HG03354 (cell line): Measurements from ENCODE around the gene MAPK1.
"Not testable (repeated sequence)": the region's sequence is repeated elsewhere in the genome, so short reads cannot be mapped to it uniquely, and the experiment has no call there.

Source experiments
- ATAC-seq: cut with Tn5 transposase; IDR thresholded peaks from one replicate; pipeline ENCODE4 v1.9.1; 2021; ENCODE audit warnings: mild to moderate bottlenecking; ENCODE audit not compliant: unreplicated experiment, poor library complexity, severe bottlenecking

The MAPK1 gene

GRCh38 chr22:21855676-21856075 lies 11.8 kb downstream of the MAPK1 start:
- no peak for ATAC-seq

GRCh38 chr22:21850660-21851059 lies 16.8 kb downstream of the MAPK1 start:
- ATAC-seq, result no peak

- no peak for ATAC-seq
Measured at GRCh38 chr22:21849489-21849888, 18.0 kb downstream of the MAPK1 start.

DNA sequence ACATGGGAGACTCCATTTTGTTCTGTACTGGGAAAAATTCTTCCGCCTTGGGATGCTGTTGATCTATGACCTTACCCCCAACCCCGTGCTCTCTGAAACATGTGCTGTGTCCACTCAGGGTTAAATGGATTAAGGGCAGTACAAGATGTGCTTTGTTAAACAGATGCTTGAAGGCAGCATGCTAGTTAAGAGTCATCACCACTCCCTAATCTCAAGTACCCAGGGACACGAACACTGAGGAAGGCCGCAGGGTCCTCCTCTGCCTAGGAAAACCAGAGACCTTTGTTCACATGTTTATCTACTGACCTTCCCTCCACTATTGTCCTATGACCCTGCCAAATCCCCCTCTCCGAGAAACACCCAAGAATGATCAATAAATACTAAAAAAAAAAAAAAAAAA lies 19.4 kb downstream of the MAPK1 start:
- not testable (repeated sequence) for ATAC-seq

DNA sequence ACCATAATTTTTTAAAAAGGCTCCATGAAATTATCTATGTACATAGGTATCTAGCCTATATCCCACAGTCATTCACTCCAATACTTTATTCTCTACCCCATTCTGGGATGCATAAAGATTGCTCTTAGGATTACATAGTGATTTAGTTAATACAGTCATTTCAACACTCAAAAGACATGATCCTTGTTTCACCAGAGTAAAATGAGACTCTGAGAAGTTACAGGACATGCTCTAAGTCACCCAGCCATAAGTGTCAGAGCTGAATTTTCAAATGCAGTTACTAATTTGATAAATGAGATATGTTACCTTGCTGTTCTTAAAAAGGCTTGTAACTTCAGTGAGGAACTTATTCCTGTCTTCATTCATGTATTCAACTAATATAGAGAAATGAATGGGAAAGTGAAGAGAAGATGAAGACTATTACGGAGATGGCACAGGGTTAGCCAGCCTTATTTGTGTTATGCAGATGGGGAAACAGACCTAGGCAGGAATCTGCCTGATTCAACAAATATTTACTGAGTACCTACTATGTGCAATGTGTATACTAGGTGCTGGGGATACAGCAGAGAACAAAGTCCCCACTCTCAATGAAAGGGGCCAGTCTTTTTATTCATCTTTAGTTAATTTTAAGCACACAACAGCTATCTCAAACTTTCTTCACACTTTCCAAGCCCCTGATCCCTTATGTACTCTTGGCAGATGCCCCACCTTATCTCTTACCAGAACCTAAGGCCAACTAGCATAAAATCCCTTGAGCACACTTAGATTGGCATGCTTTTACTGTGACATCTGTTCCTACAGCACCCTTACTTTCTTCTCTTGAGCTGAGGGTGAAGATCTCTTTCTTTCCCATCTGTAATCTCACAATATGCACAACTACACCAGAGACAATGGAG lies 21.6 kb downstream of the MAPK1 start:
- ATAC-seq, result no peak

- no peak for ATAC-seq
Measured at GRCh38 chr22:21842946-21843345, 24.5 kb downstream of the MAPK1 start.

GRCh38 chr22:21841422-21841821 lies 26.0 kb downstream of the MAPK1 start:
- ATAC-seq, result no peak

DNA sequence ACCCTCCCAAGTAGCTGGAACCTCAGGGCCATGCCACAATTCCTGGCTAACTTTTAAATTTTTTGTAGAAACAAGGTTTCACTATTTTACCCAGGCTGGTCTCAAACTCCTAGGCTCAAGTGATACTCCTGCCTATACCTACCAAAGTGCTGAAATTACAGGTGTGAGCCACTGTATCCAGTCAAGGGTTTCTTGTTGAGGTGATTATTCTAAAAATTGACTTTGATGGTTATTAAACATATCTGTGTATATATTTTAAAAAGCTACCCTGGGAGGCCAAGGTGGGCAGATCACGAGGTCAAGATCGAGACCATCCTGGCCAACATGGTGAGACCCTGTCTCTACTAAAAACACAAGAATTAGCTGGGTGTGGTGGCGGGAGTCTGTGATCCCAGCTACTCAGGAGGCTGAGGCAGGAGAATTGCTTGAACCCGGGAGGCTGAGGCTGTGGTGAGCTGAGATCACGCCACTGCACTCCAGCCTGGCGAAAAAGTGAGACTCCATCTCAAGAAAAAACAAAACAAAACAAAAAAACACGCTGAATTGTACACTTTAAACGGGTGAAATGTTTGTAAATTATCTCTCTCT lies 27.1 kb downstream of the MAPK1 start:
- no peak for ATAC-seq

- no peak for ATAC-seq
Measured at GRCh38 chr22:21839765-21840140, 27.7 kb downstream of the MAPK1 start.

- ATAC-seq, result not testable (repeated sequence)
Measured at GRCh38 chr22:21839104-21839764, 28.2 kb downstream of the MAPK1 start.

- ATAC-seq, result no peak
Measured at GRCh38 chr22:21837248-21837979, 30.0 kb downstream of the MAPK1 start.

DNA sequence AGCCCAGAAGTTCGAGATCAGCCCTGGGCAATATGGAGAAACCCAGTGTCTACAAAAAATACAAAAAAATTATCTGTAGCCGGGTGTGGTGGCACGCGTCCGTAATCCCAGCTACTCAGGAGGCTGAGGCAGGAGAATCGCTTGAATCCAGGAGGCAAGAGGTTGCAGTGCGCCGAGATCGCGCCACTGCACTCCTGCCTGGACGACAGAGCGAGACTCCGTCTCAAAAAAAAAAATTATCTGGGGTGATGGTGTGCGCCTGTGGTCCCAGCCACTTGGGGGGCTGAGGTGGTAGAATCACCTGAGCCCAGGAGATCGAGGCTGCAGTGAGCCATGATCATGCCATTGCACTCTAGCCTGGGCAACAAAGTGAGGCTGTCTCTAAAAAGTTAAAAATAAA lies 31.0 kb downstream of the MAPK1 start:
- not testable (repeated sequence) for ATAC-seq

GRCh38 chr22:21835378-21835777 lies 32.1 kb downstream of the MAPK1 start:
- no peak for ATAC-seq

- no peak for ATAC-seq
Measured at GRCh38 chr22:21834869-21835268, 32.6 kb downstream of the MAPK1 start.

- ATAC-seq, result no peak
Measured at GRCh38 chr22:21832291-21833290, 34.9 kb downstream of the MAPK1 start.

GRCh38 chr22:21829523-21829922 lies 37.9 kb downstream of the MAPK1 start:
- ATAC-seq, result no peak

- ATAC-seq, result no peak
Measured at GRCh38 chr22:21828268-21828638, 39.2 kb downstream of the MAPK1 start.

- no peak for ATAC-seq
Measured at GRCh38 chr22:21827628-21828267, 39.7 kb downstream of the MAPK1 start.

DNA sequence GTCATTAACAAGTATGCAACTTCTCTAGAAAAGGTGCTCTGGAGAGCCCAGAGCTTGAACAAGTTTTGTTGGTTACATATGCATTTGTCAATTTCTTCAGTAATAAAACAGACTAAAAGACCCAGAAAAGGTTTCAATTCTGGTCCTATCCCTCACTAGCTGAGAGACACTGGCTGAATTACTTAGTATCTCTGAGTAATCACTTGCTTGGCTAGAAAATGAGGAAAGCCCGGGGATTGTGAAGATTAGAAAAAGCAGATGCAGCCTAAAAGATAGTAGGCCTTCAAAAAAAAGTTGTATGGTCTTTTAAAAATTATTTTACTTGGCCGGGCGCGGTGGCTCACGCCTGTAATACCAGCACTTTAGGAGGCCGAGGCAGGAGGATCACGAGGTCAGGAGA lies 41.2 kb downstream of the MAPK1 start:
- no peak for ATAC-seq
